A673 (cell line): Measurements from ENCODE around the gene LGI1. TPM values are rescaled to one million over a fixed set of nuclear protein-coding genes. Genes with fewer than 3 reads are reported as not detected.

Experiments
- BruUV-seq: library from RNA; stranded (reverse); fragments of 400-500 nt; replicated peaks from 2 replicates; lab custom pipeline; 2021; lab: Mats Ljungman, UMichigan
- CTCF ChIA-PET: fragments of 300-600 bp; sonication (Branson Sonifier 250); formaldehyde crosslinking; loops from one replicate; lab custom pipeline; 2022; ENCODE audit warnings: antibody characterized with exemption; lab: Charles Lee
- POLR2A ChIA-PET: fragments of 300-600 bp; sonication (Branson Sonifier 250); formaldehyde crosslinking; loops from one replicate; lab custom pipeline; 2022; ENCODE audit warnings: antibody characterized with exemption; ENCODE audit not compliant: low non-redundant PET; lab: Charles Lee
- DNase-seq: peaks from one replicate; pipeline ENCODE4 v3.0.0-alpha.2; 2015; ENCODE audit warnings: low spot score
- H3K27ac ChIP-seq: fragments of 200-600 bp; sonication (generic); 2 replicates; pipeline ENCODE4 v1.5.1; 2016; ENCODE audit warnings: mixed run types, low read depth, mild to moderate bottlenecking, mixed read lengths, antibody characterized with exemption, low read length; ENCODE audit not compliant: poor library complexity, severe bottlenecking
- H3K27me3 ChIP-seq: fragments of 200-600 bp; sonication (generic); replicated peaks from 2 replicates; pipeline ENCODE4 v1.6.1; 2017; ENCODE audit warnings: mixed run types, low read depth, mild to moderate bottlenecking, mixed read lengths, antibody characterized with exemption, low read length; ENCODE audit not compliant: insufficient read depth, poor library complexity
- H3K36me3 ChIP-seq: fragments of 200-600 bp; sonication (generic); 2 replicates; pipeline ENCODE4 v1.6.1; 2016; ENCODE audit warnings: mixed run types, mild to moderate bottlenecking, mixed read lengths, antibody characterized with exemption, low read length; ENCODE audit not compliant: insufficient read depth, poor library complexity, severe bottlenecking
- H3K4me1 ChIP-seq: fragments of 200-600 bp; sonication (generic); 2 replicates; pipeline ENCODE4 v1.6.1; 2017; ENCODE audit warnings: mixed run types, mild to moderate bottlenecking, mixed read lengths, antibody characterized with exemption, low read length; ENCODE audit not compliant: insufficient read depth, poor library complexity, severe bottlenecking
- H3K4me3 ChIP-seq: fragments of 200-600 bp; sonication (generic); 2 replicates; pipeline ENCODE4 v1.5.1; 2016; ENCODE audit warnings: low read depth, mixed run types, mild to moderate bottlenecking, mixed read lengths, low read length; ENCODE audit not compliant: poor library complexity, severe bottlenecking
- H3K9me3 ChIP-seq: fragments of 200-600 bp; sonication (generic); 2 replicates; pipeline ENCODE4 v1.6.1; 2016; ENCODE audit warnings: mixed run types, low read depth, mild to moderate bottlenecking, mixed read lengths, antibody characterized with exemption, low read length; ENCODE audit not compliant: poor library complexity, severe bottlenecking
- EZH2 ChIP-seq: fragments of 200-600 bp; sonication (generic); IDR thresholded peaks from 2 replicates; pipeline ENCODE4 v1.6.1; 2017; ENCODE audit warnings: borderline replicate concordance, low read depth, mild to moderate bottlenecking, mixed read lengths, antibody characterized with exemption, low read length; ENCODE audit not compliant: poor library complexity, severe bottlenecking
- intact Hi-C: fragments of 100-400 bp; cut with micrococcal nuclease; formaldehyde crosslinking; loops from one replicate; pipeline ENCODE4 v1.10.0; 2022; ENCODE audit not compliant: unreplicated experiment
- total RNA-seq: library from RNA; stranded (reverse); gene quantifications from 2 replicates; pipeline ENCODE4 v1.2.3, GENCODE V29; 2021
- TF ChIP-seq, protein P1 (sequence below): fragments of 300-800, 200-600 bp; sonication (generic); conservative IDR thresholded peaks from 2 replicates; pipeline ENCODE4 v1.5.1; 2017; ENCODE audit warnings: low read depth, mild to moderate bottlenecking, antibody characterized with exemption, low read length, moderate library complexity, mixed read lengths

The LGI1 gene
- total RNA-seq, 1 experiment from 2014 or later, result not detected

GRCh38 chr10:93841961-93842360, 84.2 kb downstream of the LGI1 start:
- Histone ChIP-seq H3K4me3 (no peak overlapping the region), H3K4me1 (no peaks in the 10 kb centered on the region), H3K9me3 (no peaks in the 10 kb centered on the region), H3K36me3 (no peaks in the 10 kb centered on the region), H3K27me3 (peaks cover 11% of the 10 kb centered on the region), H3K27ac (no peak overlapping the region)
- ChIA-PET POLR2A (no interaction called here), CTCF (no interaction called here)
- TF ChIP-seq EZH2, result no peak
- TF ChIP-seq, protein P1, sequence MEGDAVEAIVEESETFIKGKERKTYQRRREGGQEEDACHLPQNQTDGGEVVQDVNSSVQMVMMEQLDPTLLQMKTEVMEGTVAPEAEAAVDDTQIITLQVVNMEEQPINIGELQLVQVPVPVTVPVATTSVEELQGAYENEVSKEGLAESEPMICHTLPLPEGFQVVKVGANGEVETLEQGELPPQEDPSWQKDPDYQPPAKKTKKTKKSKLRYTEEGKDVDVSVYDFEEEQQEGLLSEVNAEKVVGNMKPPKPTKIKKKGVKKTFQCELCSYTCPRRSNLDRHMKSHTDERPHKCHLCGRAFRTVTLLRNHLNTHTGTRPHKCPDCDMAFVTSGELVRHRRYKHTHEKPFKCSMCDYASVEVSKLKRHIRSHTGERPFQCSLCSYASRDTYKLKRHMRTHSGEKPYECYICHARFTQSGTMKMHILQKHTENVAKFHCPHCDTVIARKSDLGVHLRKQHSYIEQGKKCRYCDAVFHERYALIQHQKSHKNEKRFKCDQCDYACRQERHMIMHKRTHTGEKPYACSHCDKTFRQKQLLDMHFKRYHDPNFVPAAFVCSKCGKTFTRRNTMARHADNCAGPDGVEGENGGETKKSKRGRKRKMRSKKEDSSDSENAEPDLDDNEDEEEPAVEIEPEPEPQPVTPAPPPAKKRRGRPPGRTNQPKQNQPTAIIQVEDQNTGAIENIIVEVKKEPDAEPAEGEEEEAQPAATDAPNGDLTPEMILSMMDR, result no peak
- no TSS peak for BruUV-seq
- no peak for DNase-seq
- intact Hi-C loops, result no loop called here

DNA sequence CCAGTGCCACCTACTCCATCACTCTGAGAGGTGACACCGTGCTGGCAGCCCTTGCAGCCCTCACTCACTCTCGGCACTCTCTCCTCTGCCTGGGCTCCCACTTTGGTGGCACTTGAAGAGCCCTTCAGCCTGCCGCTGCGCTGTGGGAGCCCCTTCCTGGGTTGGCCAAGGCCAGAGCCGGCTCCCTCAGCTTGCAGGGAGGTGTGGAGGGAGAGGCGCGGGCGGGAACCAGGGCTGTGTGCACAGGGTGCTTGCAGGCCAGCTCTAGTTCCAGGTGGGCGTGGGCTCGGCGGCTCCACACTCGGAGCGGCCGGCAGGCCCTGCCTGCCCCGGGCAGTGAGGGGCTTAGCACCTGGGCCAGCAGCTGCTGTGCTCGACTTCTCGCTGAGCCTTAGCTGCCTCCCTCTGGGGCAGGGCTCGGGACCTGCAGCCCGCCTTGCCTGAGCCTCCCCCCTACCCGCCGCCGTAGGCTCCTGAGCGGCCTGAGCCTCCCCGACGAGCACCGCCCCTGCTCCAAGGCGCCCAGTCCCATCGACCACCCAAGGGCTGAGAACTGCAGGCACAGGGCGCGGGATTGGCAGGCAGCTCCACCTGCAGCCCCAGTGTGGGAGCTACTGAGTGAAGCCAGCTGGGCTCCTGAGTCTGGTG, 87.4 kb downstream of the LGI1 start:
- DNase-seq, result no peak
- no peaks in the 10 kb centered on the region for H3K9me3 ChIP-seq
- intact Hi-C loops, result no loop called here
- no peak for TF ChIP-seq EZH2
- TF ChIP-seq, protein P1, result no peak
- H3K4me3 ChIP-seq, result no peak overlapping the region
- no peak overlapping the region for H3K27ac ChIP-seq
- no TSS peak for BruUV-seq
- H3K36me3 ChIP-seq, result no peaks in the 10 kb centered on the region
- CTCF ChIA-PET, result no interaction called here
- POLR2A ChIA-PET, result interaction anchor here (1.0 kb wide), 1 partner anchor 1849 kb away, joined by 3 read pairs; the partner anchor contains the start of gene TCTN3
- H3K4me1 ChIP-seq, result peaks cover 11% of the 10 kb centered on the region
- H3K27me3 ChIP-seq, result peaks cover 11% of the 10 kb centered on the region

Other genes starting within 250 kb of the LGI1 start
- gene FFAR4, start 191.3 kb upstream of the LGI1 start, total RNA-seq, result not detected in 2 replicates
- gene RBP4, start 156.7 kb upstream of the LGI1 start, total RNA-seq, result not detected in 2 replicates
- gene PDE6C, start 145.4 kb upstream of the LGI1 start, total RNA-seq, result not detected in 2 replicates
- gene FRA10AC1, start 55.3 kb upstream of the LGI1 start, total RNA-seq, result 21.6 and 21.7 TPM in 2 replicates
- gene SLC35G1, start 136.0 kb downstream of the LGI1 start, total RNA-seq, result 8.5 and 9.5 TPM in 2 replicates
- 0.26 and 0.31 TPM in 2 replicates for gene PLCE1, start 236.0 kb downstream of the LGI1 start, total RNA-seq